ENCODE measurements around the gene PRMT7.
A peak's percentile ranks its signal among the peaks of the same experiment; 100 is the strongest.

The PRMT7 gene

DNA sequence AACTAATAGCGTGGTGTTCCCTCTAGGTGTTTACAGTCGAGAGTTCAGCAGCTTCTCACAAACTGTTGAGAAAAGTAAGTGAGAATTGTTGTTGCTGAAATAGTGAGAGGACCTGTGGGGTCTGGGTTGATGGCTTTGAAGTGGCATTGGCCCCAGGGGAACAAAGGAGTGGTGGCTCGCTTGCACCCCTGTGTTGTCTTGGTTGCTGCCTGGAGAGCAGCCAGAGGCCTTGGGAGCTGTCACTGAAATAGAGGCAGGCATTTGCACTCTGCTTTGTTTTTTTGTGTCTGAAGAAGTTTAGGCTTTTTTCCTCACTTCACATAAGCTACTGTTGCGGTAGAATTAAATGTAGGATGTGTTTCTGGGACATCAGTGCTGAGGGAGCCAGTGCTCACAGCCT is 36.8 kb downstream of the PRMT7 start:
- DNase-seq (ENCODE audit: low spot score) = no peak

GRCh38 chr16:68348639-68349445 is 38.0 kb downstream of the PRMT7 start:
- DNase-seq (ENCODE audit: low spot score) = no peak

GRCh38 chr16:68349838-68350410 is 39.1 kb downstream of the PRMT7 start:
- DNase-seq (ENCODE audit: low spot score) = no peak

DNA sequence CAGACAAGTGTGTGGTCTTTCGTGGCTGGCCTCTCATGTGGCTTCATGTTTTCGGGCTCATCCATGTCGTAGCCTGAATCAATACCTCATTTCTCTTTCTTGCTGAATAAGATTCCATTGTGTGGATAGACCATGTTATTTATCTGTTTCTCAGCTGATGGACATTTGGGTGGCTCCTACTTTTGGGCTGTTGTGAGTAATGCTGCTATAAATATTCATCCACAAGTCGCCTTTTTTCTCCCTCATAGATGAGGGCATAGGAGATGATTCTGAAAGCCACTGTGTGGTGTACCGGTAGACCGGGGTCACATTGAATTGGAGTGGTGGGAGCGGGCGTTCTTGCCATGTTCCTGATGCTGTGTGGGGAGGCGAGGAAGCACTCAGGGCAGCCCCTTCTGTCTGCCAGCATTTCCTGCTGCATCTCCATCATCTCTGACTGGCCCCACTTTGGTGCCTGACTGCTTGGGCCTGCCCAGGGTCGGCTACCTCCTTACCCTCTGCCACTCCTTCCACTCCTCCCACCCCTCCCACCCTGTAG is 40.1 kb downstream of the PRMT7 start:
- no peak for DNase-seq (ENCODE audit: low spot score)

GRCh38 chr16:68351463-68351862 is 40.6 kb downstream of the PRMT7 start:
- DNase-seq (ENCODE audit: low spot score) = no peak

DNA sequence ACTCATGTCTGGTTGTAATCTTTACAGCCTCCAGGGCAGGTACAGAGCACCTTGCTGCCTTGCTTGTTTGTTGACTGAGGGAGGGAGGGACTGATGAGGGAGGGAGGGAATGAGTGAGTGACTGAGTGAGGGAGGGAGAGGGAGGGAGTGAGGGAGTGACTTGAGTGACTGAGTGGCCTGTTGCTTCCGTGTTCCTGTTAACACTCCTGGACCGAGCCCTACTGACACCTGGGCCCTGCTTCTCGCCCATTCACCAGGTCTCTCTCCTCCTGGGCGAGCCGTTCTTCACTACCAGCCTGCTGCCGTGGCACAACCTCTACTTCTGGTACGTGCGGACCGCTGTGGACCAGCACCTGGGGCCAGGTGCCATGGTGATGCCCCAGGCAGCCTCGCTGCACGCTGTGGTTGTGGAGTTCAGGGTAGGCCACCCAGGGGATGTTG is 41.2 kb downstream of the PRMT7 start:
- no peak for DNase-seq (ENCODE audit: low spot score)

DNA sequence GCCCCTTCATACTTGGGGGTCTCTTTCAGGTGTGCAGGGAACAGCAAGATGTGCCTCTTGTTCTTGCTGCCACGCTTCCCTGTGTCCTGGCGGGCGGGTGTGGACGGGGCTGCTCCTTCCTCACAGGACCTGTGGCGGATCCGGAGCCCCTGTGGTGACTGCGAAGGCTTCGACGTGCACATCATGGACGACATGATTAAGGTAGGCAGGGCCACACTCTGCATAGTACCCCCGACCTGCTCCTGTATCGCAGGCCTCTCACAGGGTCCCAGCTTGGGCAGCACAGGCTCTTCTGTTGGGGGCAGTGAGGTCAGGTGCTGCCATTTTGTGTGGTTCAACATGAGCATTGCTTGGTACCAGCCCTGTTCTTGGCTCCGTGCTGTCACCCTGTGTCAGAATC is 42.5 kb downstream of the PRMT7 start:
- no peak for DNase-seq (ENCODE audit: low spot score)

GRCh38 chr16:68354816-68355215 is 44.0 kb downstream of the PRMT7 start:
- DNase-seq (ENCODE audit: low spot score) = no peak

DNA sequence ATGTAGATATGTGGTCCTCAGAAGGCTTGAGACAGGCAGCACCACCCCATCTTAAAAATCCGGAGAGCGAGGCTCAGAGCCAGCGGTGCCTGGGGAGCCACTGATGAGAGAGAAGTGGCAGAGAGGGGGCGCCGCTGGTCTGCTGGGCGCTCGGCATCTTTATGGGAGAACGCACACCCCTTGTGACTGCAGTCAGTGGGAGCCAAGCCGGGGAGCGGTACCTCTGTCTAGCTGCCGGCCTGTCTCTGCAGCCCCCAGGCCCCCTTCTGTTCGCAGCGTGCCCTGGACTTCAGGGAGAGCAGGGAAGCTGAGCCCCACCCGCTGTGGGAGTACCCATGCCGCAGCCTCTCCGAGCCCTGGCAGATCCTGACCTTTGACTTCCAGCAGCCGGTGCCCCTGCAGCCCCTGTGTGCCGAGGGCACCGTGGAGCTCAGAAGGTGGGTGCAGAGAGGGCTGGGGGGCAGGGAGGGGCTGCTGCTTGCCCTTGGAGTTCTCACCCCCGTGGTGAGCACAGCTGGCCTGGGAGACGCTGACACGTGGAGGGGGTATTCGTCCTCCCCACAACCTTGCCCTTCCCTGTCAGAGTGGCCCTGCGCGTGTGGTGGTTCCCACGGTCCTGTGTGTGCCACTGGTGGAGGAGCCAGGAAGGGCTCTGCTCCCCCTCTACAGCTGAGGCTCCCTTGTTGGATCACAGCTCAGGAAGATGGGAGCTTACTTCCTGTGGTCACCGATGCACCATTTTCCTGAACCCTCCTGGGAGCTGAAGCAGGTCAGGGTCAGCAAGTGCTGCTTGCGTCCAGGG is 44.8 kb downstream of the PRMT7 start:
- no peak for DNase-seq (ENCODE audit: low spot score)

DNA sequence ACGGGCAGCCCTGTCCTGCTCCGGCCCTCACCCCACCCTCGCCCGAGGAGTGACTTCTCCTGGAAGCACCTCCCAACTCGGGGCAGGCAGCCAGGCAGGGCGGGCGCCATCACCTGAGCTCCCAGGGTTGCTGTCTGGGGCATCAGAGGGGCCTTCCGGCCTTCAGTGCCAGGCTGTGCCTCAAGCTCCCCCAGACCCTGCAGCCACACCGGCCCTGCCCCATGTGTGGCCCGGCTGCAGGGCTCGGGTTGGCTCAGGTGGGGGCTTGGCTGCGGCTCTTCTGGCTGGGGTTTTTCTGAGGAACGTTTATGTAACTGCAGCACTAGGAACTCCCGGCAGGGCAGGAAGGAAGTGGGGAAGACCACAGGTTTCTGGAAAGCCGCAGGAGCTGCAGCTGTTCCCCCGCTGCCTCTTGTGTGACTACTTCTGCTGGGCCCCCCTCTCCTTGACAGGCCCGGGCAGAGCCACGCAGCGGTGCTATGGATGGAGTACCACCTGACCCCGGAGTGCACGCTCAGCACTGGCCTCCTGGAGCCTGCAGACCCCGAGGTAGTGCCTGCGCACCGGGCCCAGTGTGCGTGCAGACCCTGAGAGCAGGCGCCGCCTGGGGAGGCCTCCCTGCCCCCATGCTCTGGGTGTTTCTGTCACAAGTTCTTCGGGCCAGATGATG is 45.6 kb downstream of the PRMT7 start:
- peak; percentile 78 for DNase-seq (ENCODE audit: low spot score)

GRCh38 chr16:68356919-68357286 is 46.1 kb downstream of the PRMT7 start:
- no peak for DNase-seq (ENCODE audit: low spot score)

DNA sequence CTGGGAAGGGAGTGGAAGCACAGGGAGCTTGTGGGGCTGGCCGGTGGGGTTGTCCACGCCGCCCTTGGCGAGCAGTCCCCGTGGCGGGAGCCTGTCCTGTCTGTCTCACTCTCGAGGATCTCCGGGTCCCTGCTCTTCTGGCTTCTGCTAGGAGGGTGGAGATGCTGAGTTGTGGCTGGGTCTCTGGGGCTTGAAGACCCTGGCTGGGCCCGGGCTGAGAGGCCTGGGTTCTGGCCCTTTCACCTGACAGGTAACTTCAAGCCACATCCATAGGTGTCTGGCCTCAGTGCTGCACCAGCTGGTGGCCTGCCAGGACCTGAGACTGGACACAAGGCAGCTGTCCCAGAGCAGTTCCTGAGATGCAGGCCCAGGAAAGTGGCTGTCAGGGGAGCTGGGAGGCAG is 46.7 kb downstream of the PRMT7 start:
- no peak for DNase-seq (ENCODE audit: low spot score)

GRCh38 chr16:68357923-68358322 is 47.1 kb downstream of the PRMT7 start:
- no peak for DNase-seq (ENCODE audit: low spot score)

DNA sequence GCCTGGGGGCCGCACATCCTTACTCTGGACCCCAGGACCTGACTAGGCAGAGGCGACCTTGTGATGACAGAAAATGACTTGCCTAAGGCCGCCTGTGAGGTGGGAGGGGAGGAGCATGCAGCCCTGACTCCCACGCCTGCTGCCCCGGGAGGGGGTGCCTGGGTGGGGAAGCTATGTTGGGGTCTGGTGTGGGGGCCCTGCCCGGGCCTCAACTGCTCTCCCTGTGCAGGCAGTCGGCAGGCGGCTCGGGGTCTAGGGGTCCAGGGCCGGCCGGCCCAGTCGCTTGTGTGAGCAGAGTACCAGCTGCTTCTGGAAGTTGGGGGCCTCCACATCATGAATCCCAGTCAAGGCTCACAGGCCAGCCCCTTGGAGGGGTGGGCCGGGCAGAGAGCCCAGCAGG is 48.1 kb downstream of the PRMT7 start:
- DNase-seq (ENCODE audit: low spot score) = no peak

DNA sequence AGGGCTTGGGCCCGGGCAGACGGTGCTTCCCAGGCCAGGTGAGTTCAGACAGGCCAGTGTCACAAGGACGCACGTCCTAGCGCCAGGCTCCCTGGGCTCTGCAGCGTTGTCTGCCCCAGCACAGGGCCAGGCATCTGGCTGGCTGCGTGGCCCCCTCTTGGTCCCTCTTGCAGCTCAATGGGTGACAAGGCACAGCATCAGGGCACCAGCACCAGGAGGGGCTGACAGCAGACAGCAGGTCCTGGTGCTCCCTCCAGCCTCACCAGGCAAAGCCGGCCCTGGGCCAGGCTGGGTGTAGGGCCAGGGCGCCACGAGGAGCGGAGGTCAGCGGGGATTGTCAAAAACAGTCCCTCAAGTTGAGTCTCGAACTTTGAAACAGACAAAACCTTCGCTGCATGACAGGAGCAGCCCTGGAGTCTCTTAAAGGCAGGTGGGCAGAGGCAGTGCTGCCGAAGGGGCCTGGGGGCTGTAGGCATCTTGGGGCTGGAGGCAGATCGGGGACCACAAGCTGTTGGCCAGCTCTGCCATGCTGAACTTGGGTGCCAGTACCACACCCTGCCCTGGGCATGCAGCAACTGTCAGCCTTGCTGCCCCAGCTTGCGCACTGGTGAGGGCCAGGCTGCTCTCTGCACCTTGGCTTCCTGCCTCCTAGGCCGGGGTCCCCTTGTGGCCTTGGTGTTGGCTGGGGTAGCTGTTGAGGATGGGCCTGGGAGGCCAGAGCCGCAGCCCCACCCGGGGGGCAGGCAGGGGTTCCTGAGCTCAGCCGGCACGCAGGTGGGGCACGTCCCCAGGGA is 48.8 kb downstream of the PRMT7 start:
- DNase-seq (ENCODE audit: low spot score) = no peak

DNA sequence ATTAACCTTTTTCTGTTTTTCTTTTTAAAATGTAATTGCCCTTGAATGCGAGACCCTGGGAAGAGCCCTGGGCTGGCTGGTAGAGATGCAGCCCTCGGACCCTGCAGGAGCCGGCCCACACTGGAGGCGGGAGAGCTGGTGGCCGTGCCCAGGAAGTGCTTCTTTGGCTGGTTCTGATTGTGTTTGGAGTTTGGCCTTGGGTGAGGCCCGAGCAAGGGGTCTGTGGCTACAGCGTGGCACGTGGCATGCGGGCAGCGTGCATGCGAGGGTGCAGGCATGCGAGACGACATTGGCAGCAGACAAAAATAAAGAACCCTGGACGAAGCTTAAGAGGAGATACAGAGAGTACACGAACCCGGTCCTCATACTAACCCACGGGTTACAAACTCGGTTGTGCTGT is 49.7 kb downstream of the PRMT7 start:
- no peak for DNase-seq (ENCODE audit: low spot score)

DNA sequence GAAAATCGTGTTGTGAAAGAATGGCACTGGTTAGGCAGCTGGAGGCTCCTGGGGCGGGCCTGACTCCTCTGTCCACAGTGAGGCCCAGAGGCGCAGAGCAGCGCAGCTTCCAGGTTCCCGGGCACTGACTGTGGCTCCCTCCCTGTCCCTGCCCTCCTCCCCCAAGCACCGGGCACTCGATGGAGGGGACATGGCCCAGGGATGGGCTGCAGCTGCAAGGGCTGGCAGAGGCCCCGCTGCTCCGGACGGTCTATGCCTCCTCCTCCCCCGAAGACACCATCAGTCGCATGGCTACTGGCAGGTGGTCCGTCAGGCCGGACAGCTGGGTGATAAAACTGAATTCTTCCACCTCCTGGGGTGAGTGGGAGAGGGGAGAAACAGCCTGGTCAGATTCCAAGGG is 50.1 kb downstream of the PRMT7 start:
- no peak for DNase-seq (ENCODE audit: low spot score)

DNA sequence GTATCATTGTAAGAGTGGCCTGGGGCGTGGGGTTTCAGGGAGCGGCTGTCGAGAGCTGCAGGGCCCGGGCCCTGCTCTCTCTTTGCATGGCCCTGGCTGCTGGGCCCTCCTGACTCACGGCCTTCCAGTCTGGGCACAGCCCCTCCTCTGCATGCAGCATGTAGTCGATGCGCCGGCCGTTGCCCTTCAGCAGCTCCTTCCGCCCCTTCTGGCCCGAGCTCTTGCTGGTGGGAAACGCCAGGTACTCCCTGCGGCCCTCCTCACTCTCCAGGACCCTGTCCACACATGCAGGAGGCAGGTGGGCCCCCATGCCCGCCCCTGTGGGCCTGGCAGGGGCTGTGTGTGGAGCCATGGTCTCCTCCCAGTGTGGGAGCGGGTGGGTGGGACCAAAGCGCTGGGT is 50.7 kb downstream of the PRMT7 start:
- no peak for DNase-seq (ENCODE audit: low spot score)

DNA sequence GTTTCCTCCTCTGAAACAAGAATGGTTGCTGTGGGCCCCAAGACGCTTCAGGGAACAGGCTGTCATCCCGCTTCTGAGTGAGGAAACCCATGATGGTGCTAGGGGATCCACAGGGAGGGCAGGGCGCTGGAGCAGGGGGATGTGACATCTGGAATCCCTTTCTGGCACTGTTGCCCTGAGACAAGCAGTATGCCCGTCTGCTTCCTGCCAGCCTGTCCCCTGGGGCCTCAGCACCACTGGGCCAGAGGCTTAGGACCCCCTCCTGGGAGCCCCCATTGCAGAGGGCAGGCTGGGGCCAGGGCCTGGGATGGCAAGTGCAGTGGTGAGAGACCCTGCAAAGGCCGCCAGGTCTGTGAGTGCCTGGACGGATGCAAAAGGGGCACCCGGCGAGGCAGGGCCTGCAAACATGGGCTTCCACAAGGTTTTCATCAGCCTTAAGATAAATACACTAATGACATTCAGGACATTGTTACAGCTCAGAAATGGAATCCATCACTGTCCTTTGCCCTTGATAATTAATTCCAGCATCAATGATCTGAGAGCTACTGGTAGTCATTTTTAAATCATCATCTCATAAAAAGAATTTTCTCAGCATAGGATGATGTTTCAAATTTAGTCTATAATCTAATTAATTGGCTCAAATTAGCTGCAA is 51.6 kb downstream of the PRMT7 start:
- DNase-seq (ENCODE audit: low spot score) = no peak

GRCh38 chr16:68362947-68363657 is 52.3 kb downstream of the PRMT7 start:
- no peak for DNase-seq (ENCODE audit: low spot score)
